Esophagus muscularis mucosa (tissue), 3 donors: Measurements from ENCODE around the gene HDLBP.

Experiments used
- CTCF ChIP-seq, 3 experiments: fragments of 200-600 bp in 2 of 3; fragments of 450-650 bp in 1 of 3; sonication (generic) in 2 of 3; IDR thresholded peaks; one replicate each; pipeline ENCODE4 v1.5.1; 2017 to 2019; ENCODE audit warnings: antibody characterized with exemption in 3 of 3, mild to moderate bottlenecking in 2 of 3, moderate library complexity in 1 of 3
- POLR2A ChIP-seq: fragments of 450-650 bp; IDR thresholded peaks from one replicate; pipeline ENCODE4 v1.6.1; 2017; ENCODE audit warnings: antibody characterized with exemption, moderate library complexity, mild to moderate bottlenecking, low read depth

- no peak for TF ChIP-seq CTCF (IDR thresholded peaks at IDR 0.05)
- TF ChIP-seq POLR2A, result no peak
These were observed 130.6 kb downstream of the HDLBP start for GRCh38 chr2:241184901-241185300.
